KMS-11 (cell line): Measurements from ENCODE around the gene PPIG.
"Not testable (repeated sequence)": the region's sequence is repeated elsewhere in the genome, so short reads cannot be mapped to it uniquely, and the experiment has no call there.

Source experiments
- H2AFZ ChIP-seq: fragments of 200-600 bp; sonication (generic); 2 replicates; pipeline ENCODE4 v1.6.1; 2016; ENCODE audit warnings: antibody characterized with exemption, mixed run types, low read depth
- H3K27ac ChIP-seq: fragments of 200-600 bp; sonication (generic); 2 replicates; pipeline ENCODE4 v1.6.1; 2016; ENCODE audit warnings: mild to moderate bottlenecking, mixed run types
- H3K27me3 ChIP-seq: fragments of 200-600 bp; sonication (generic); 2 replicates; pipeline ENCODE4 v1.6.1; 2017; ENCODE audit warnings: mild to moderate bottlenecking, low read depth, mixed run types, moderate library complexity; ENCODE audit not compliant: insufficient read depth
- H3K36me3 ChIP-seq: fragments of 200-600 bp; sonication (generic); 2 replicates; pipeline ENCODE4 v1.6.1; 2017; ENCODE audit warnings: mild to moderate bottlenecking, mixed run types; ENCODE audit not compliant: insufficient read depth
- H3K4me1 ChIP-seq: fragments of 200-600 bp; sonication (generic); 2 replicates; pipeline ENCODE4 v1.6.1; 2016; ENCODE audit warnings: mild to moderate bottlenecking, low read depth, mixed run types; ENCODE audit not compliant: poor library complexity, severe bottlenecking
- H3K4me2 ChIP-seq: fragments of 200-600 bp; sonication (generic); 2 replicates; pipeline ENCODE4 v1.7.0; 2016; ENCODE audit warnings: mild to moderate bottlenecking, mixed run types
- H3K4me3 ChIP-seq: fragments of 200-600 bp; sonication (generic); IDR thresholded peaks from 2 replicates; pipeline ENCODE4 v1.6.1; 2017; ENCODE audit warnings: low read depth, low read length, mixed read lengths; ENCODE audit not compliant: insufficient read depth
- H3K79me2 ChIP-seq: fragments of 200-600 bp; sonication (generic); 2 replicates; pipeline ENCODE4 v1.6.1; 2016; ENCODE audit warnings: low read depth, mixed run types; ENCODE audit not compliant: insufficient read depth
- H3K9ac ChIP-seq: fragments of 200-600 bp; sonication (generic); 2 replicates; pipeline ENCODE4 v1.6.1; 2016; ENCODE audit warnings: mild to moderate bottlenecking, mixed run types
- H4K20me1 ChIP-seq: fragments of 200-600 bp; sonication (generic); 2 replicates; pipeline ENCODE4 v1.6.1; 2016; ENCODE audit warnings: mild to moderate bottlenecking, mixed run types; ENCODE audit not compliant: insufficient read depth
- TF ChIP-seq, protein P1 (sequence below): fragments of 200-600 bp; sonication (generic); conservative IDR thresholded peaks from 2 replicates; pipeline ENCODE4 v1.6.1; 2017; ENCODE audit warnings: low read depth, mild to moderate bottlenecking, antibody characterized with exemption, low read length, moderate library complexity, mixed read lengths

The PPIG gene

GRCh38 chr2:169609264-169609663, 25.1 kb downstream of the PPIG start:
- Histone ChIP-seq H4K20me1 (no peaks in the 10 kb centered on the region), H3K4me3 (no peak overlapping the region), H3K4me2 (no peak overlapping the region), H3K9ac (no peak overlapping the region), H3K27ac (no peak overlapping the region), H3K27me3 (no peaks in the 10 kb centered on the region), H3K4me1 (no peaks in the 10 kb centered on the region), H2AFZ (no peak overlapping the region), H3K36me3 (peaks cover 23% of the 10 kb centered on the region), H3K79me2 (peaks cover 4% of the 10 kb centered on the region)
- TF ChIP-seq, protein P1, sequence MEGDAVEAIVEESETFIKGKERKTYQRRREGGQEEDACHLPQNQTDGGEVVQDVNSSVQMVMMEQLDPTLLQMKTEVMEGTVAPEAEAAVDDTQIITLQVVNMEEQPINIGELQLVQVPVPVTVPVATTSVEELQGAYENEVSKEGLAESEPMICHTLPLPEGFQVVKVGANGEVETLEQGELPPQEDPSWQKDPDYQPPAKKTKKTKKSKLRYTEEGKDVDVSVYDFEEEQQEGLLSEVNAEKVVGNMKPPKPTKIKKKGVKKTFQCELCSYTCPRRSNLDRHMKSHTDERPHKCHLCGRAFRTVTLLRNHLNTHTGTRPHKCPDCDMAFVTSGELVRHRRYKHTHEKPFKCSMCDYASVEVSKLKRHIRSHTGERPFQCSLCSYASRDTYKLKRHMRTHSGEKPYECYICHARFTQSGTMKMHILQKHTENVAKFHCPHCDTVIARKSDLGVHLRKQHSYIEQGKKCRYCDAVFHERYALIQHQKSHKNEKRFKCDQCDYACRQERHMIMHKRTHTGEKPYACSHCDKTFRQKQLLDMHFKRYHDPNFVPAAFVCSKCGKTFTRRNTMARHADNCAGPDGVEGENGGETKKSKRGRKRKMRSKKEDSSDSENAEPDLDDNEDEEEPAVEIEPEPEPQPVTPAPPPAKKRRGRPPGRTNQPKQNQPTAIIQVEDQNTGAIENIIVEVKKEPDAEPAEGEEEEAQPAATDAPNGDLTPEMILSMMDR: no peak

DNA sequence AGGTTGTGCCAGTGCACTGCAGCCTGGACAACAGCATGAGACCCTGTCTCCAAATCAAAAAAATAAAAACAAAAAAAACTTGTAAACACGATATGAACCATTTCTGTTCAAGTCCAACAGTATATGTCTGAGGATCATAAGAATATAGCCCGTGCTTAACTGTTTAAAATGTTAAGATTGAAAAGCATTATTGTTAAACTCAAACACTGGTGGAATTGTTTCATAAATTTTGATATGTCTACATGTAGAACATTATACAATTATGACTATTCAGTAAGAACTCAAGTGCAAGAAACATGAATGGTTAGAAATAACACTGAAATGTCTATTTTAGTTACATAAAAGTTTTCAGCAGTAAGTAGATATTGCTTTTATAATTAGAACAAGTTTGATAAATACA, 29.7 kb downstream of the PPIG start:
- no peak overlapping the region for H3K9ac ChIP-seq
- TF ChIP-seq, protein P1: no peak
- H3K4me3 ChIP-seq: no peak overlapping the region
- no peaks in the 10 kb centered on the region for H3K4me1 ChIP-seq
- H3K4me2 ChIP-seq: no peak overlapping the region
- no peaks in the 10 kb centered on the region for H4K20me1 ChIP-seq
- peaks cover 12% of the 10 kb centered on the region; the same call in 1 of the 2 replicates for H3K79me2 ChIP-seq
- H3K36me3 ChIP-seq: peaks cover 23% of the 10 kb centered on the region
- no peak overlapping the region for H2AFZ ChIP-seq
- H3K27me3 ChIP-seq: no peaks in the 10 kb centered on the region
- no peak overlapping the region for H3K27ac ChIP-seq

GRCh38 chr2:169615982-169616381, 31.8 kb downstream of the PPIG start:
- not testable (repeated sequence) for H3K4me1 ChIP-seq, H2AFZ ChIP-seq, H3K4me3 ChIP-seq, H3K9ac ChIP-seq, H4K20me1 ChIP-seq, H3K27me3 ChIP-seq, H3K4me2 ChIP-seq, H3K27ac ChIP-seq
- Histone ChIP-seq H3K36me3 (peaks cover 10% of the 10 kb centered on the region), H3K79me2 (peaks cover 20% of the 10 kb centered on the region; the same call in 1 of the 2 replicates)

DNA sequence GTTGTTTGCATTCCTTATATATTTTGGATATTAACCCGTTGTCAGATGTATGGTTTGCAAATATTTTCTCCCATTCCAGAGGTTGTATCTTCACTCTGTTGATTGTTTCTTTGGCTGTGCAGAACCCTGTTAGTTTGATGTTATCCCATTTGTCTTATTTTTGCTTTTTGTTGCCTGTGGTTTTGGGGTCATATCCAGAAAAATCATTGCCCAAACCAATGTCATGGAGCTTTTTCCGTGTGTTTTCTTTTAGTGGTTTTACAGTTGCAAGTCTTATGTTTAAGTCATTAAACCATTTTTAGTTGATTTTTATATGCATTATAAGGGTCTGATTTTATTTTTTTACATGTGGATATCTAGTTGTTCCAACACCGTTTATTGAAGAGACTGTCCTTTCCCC, 35.8 kb downstream of the PPIG start:
- Histone ChIP-seq H3K4me2 (no peak overlapping the region), H3K27ac (no peak overlapping the region), H4K20me1 (no peaks in the 10 kb centered on the region), H3K4me1 (no peaks in the 10 kb centered on the region), H3K27me3 (no peaks in the 10 kb centered on the region), H3K9ac (no peak overlapping the region), H3K4me3 (no peak overlapping the region), H3K36me3 (0 out of 2 replicates have a peak, but pooled peaks cover 7% of the 10 kb centered on the region), H3K79me2 (peaks cover 20% of the 10 kb centered on the region; the same call in 1 of the 2 replicates), H2AFZ (no peak overlapping the region)
- TF ChIP-seq, protein P1: no peak

- no peak overlapping the region for H3K4me2 ChIP-seq
- TF ChIP-seq, protein P1: no peak
- H2AFZ ChIP-seq: no peak overlapping the region
- H3K79me2 ChIP-seq: peaks cover 20% of the 10 kb centered on the region; the same call in 1 of the 2 replicates
- H3K4me1 ChIP-seq: no peaks in the 10 kb centered on the region
- H4K20me1 ChIP-seq: no peaks in the 10 kb centered on the region
- H3K9ac ChIP-seq: no peak overlapping the region
- H3K27me3 ChIP-seq: no peaks in the 10 kb centered on the region
- H3K27ac ChIP-seq: no peak overlapping the region
- no peak overlapping the region for H3K4me3 ChIP-seq
- H3K36me3 ChIP-seq: 0 out of 2 replicates have a peak, but pooled peaks cover 5% of the 10 kb centered on the region
Measured at GRCh38 chr2:169620509-169620908, 36.4 kb downstream of the PPIG start.
